Adrenal gland (tissue), 12 donors: ENCODE results near the gene PKNOX2. TPM values are rescaled to one million over a fixed set of nuclear protein-coding genes. Genes with fewer than 3 reads are reported as not detected.

Experiments used
- DNase-seq, 7 donors: peaks; one replicate each; pipeline ENCODE4 v3.0.0-alpha.2; 2019 to 2020
- H3K27ac ChIP-seq, 5 donors: fragments of 200-600 bp; sonication (generic) in 4 of 5; 1 replicate in 3 of 5; 2 replicates in 2 of 5; pipeline versions ENCODE4 v1.5.1 to v1.8.0; 2016 to 2020; ENCODE audit warnings: mild to moderate bottlenecking in 1 of 5
- H3K27me3 ChIP-seq: fragments of 200-600 bp; 2 replicates; pipeline ENCODE4 v1.8.0; 2021
- H3K36me3 ChIP-seq, 2 donors: fragments of 200-600 bp; replicated peaks in 1 of 2; 1 replicate in 1 of 2; 2 replicates in 1 of 2; pipeline versions ENCODE4 v1.5.1 to v1.8.0; 2018 to 2022
- H3K4me1 ChIP-seq, 2 donors: fragments of 200-600 bp; replicated peaks in 1 of 2; 1 replicate in 1 of 2; 2 replicates in 1 of 2; pipeline versions ENCODE4 v1.5.1 to v1.8.0; 2018 to 2021
- H3K4me3 ChIP-seq, 4 donors: fragments of 200-600 bp; sonication (generic) in 3 of 4; one replicate each; pipeline ENCODE4 v1.5.1; 2016 to 2018
- H3K9me3 ChIP-seq, 3 donors: fragments of 200-600 bp; sonication (generic) in 1 of 3; replicated peaks in 1 of 3; 1 replicate in 2 of 3; 2 replicates in 1 of 3; pipeline versions ENCODE4 v1.5.1 to v1.8.0; 2016 to 2021
- CTCF ChIP-seq, 6 experiments: fragments of 450-650 bp in 4 of 6; fragments of 200-600 bp in 2 of 6; sonication (generic) in 1 of 6; IDR thresholded peaks; 1 replicate in 5 of 6; 2 replicates in 1 of 6; pipeline versions ENCODE4 v1.5.1 to v1.8.0; 2016 to 2021; ENCODE audit warnings: antibody characterized with exemption in 6 of 6, mild to moderate bottlenecking in 2 of 6, moderate library complexity in 1 of 6
- POLR2A ChIP-seq, 2 donors: fragments of 450-650 bp; IDR thresholded peaks; one replicate each; pipeline ENCODE4 v1.6.1; 2017; ENCODE audit warnings: antibody characterized with exemption in 2 of 2, mild to moderate bottlenecking in 2 of 2, moderate library complexity in 1 of 2
- WGBS, 4 donors: extraction: QIAGEN DNeasy Blood & Tissue Kit in 2 of 4; methylation state at CpG; one replicate each; pipeline versions ENCODE4 v1.1.5 to v1.1.7; 2013 to 2017; 5-methylcytosine and 5-hydroxymethylcytosine counted together
- intact Hi-C, 2 donors: fragments of 100-400 bp; cut with DNase I; formaldehyde crosslinking; loops; one replicate each; pipeline versions ENCODE4 v1.14.1 to v1.15.0; 2022 to 2023
- polyA plus RNA-seq, 3 donors: library from polyadenylated mRNA; stranded (reverse); fragments of 200-250 nt in 2 of 3; fragments of 350-450 nt in 1 of 3; fragmentation: Illumina TruSeq in 1 of 3; extraction: RNeasy Lipid Tissue Mini Kit (QIAGEN cat#74804) in 1 of 3; gene quantifications; one replicate each; pipeline ENCODE4 v1.2.3, GENCODE V29; 2013 to 2014
- total RNA-seq, 9 donors: library from RNA; depleted of rRNA in 4 of 9; stranded (reverse); fragments of >200 nt in 4 of 9; fragments of 120-200 nt in 1 of 9; fragmentation: NEBNext Ultra II Directional in 1 of 9; extraction: Animal tissue kit (Norgen Biotek cat#: 25700) in 1 of 9; gene quantifications; one replicate each; pipeline versions ENCODE4 v1.1.0 to v1.2.4, GENCODE V29; 2013 to 2023
- donor health status: healthy with polysubstance abuse.
- donor health status: Bipolar disorder and iron deficiency.
- donor health status: DM: yes; HTN: yes; CAD: no.
- donor health status: DM: no; HTN: no; CAD: no.
- donor health status: DM: no; HTN: no; CAD: no.
- donor health status: DM: yes; HTN: yes; CAD: no.

The PKNOX2 gene
- total and polyA plus RNA-seq, 12 donors = 1.2 to 34.7 (median 3.1) TPM

DNA sequence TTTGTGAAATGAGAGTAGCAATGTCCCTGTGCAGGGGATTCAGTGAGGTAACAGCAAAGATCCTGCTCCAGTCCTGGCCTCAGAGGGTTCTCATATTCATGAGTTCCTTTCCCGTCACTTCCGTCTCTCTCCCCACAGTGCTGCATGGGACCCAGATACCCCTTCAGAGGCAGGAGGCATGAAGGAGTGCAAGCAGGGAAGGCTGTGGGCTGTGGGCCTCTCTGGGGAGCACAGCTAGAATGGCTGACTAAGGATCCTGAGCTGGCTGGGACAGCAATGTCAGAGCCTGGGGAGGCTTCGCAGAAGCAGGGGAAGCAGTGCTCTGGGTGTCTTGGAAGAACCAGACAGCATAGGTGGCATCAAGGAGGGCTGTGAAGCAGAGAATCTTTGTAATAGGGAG is 13.0 kb downstream of the PKNOX2 start:
- H3K4me1 ChIP-seq = no peaks in the 10 kb centered on the region
- no peaks in the 10 kb centered on the region for H3K27me3 ChIP-seq
- TF ChIP-seq POLR2A (IDR thresholded peaks at IDR 0.05) (no peak), CTCF (IDR thresholded peaks at IDR 0.05) (no peak)
- no peak overlapping the region for H3K27ac ChIP-seq
- no peaks in the 10 kb centered on the region for H3K36me3 ChIP-seq
- no peak overlapping the region for H3K4me3 ChIP-seq
- H3K9me3 ChIP-seq = no peaks in the 10 kb centered on the region
- DNase-seq = no peak
- intact Hi-C loops = no loop called here
- WGBS, 4 donors = 65 to 80% (median 77%) methylated on average over 3 of the region's 3 CpGs

DNA sequence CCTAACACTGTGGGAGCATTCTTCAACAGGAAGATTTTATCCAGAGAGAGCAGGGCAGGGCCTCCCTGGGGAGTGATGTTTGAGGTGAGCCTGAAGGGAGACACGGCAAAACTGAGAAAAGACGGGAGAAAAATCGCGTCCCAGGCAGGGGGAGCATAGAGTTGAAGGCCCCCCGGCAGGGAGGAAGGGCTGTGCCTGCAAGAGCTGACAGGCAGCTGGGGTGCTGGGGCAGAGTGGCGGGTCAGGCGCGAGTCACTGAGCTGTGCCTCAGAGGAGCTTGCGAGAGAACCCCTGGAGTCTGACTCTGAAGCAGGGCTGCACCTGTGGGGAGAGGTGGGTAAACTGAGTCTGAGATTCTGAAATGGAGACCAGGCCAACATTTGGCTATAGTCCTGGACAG is 14.8 kb downstream of the PKNOX2 start:
- no peaks in the 10 kb centered on the region for H3K36me3 ChIP-seq
- TF ChIP-seq CTCF (IDR thresholded peaks at IDR 0.05) (no peak), POLR2A (IDR thresholded peaks at IDR 0.05) (no peak)
- WGBS, 4 donors = 68 to 80% (median 77%) methylated on average over 9 of the region's 9 CpGs
- DNase-seq = no peak
- H3K9me3 ChIP-seq = no peaks in the 10 kb centered on the region
- no peak overlapping the region for H3K4me3 ChIP-seq
- H3K4me1 ChIP-seq = no peaks in the 10 kb centered on the region
- H3K27ac ChIP-seq = no peak overlapping the region
- H3K27me3 ChIP-seq = no peaks in the 10 kb centered on the region
- intact Hi-C loops = no loop called here

DNA sequence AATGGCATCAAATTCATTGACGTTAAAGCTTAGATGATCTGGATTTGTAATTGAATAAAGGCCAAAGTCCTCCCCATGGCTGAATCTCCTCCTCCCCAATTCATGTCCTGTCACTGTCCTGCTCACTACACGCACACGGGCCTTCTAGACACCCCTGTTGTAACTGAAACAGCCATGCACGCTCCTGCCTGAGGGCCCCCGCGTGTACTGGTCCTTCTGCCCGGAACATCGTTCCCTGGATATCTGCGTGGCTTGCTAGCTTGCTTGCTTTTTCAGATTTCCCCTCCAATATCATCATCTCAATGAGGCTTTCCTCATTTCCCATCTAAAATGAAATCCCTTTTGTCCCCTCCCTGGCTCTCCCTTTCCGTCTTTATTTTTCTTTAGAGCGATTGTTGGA is 15.3 kb downstream of the PKNOX2 start:
- intact Hi-C loops = no loop called here
- Histone ChIP-seq H3K4me1 (no peaks in the 10 kb centered on the region), H3K4me3 (no peak overlapping the region), H3K27ac (no peak overlapping the region), H3K27me3 (no peaks in the 10 kb centered on the region), H3K9me3 (no peaks in the 10 kb centered on the region), H3K36me3 (no peaks in the 10 kb centered on the region)
- TF ChIP-seq POLR2A (IDR thresholded peaks at IDR 0.05) (no peak), CTCF (IDR thresholded peaks at IDR 0.05) (no peak)
- 76 to 87% (median 82%) methylated on average over 11 of the region's 11 CpGs for WGBS, 4 donors
- DNase-seq = no peak

DNA sequence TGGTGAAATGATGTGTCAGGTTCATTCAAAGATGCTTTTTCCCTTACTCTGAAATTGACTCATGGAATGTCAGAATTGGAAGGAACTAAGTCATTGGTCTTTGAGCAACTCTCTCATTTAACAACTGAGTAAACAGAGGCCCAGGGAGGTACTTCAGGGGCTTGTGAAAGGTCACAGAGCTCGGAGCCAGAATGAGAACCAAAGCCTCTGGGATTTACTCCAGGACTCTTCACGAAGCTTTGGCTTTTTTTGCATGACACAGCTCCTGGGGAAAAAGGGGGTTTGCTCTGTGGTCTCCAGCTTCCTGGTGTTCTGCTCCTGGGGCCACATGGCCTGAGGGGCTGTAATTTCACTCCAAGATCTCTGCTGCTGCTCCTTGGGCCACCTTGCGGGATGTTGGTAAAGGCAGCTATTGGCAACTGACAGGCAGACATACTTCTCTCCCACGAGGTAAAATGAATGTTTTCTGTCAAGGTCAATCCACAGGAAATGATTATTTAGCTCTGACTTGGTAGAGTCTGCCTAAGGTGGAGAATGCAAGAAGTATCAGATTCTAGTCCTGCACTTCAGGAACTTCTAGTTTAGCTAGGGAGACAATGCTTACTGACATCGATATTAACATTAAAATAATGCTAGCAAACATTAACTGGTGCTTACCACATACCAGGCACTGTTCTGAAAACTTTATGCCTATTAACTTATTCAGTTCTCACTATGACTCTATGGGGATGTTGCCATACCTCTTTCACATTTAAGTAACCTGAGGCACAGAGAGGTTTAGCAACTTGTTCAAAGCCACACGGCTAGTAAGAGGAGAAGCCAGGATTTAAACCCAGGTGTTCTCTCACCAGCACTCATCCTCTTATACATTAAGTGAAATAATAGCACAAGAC is 16.1 kb downstream of the PKNOX2 start:
- intact Hi-C loops = no loop called here
- Histone ChIP-seq H3K27ac (no peak overlapping the region), H3K36me3 (no peaks in the 10 kb centered on the region), H3K9me3 (no peaks in the 10 kb centered on the region), H3K4me3 (no peak overlapping the region), H3K4me1 (no peaks in the 10 kb centered on the region), H3K27me3 (no peaks in the 10 kb centered on the region)
- DNase-seq = no peak
- TF ChIP-seq POLR2A (IDR thresholded peaks at IDR 0.05) (no peak), CTCF (IDR thresholded peaks at IDR 0.05) (no peak)
- 56 to 62% (median 60%) methylated on average over 6 of the region's 6 CpGs for WGBS, 4 donors
